Activated T-cell treated with anti-CD3 and anti-CD28 coated beads, Interleukin-2, amount 50 U/mL, for 1 hour (primary cell): ENCODE measurements around the gene POLE.
"Not testable (repeated sequence)": the region's sequence is repeated elsewhere in the genome, so short reads cannot be mapped to it uniquely, and the experiment has no call there.

Experiments used
- DNase-seq: peaks from one replicate; pipeline ENCODE4 v3.0.0-alpha.2; 2020

The POLE gene

DNA sequence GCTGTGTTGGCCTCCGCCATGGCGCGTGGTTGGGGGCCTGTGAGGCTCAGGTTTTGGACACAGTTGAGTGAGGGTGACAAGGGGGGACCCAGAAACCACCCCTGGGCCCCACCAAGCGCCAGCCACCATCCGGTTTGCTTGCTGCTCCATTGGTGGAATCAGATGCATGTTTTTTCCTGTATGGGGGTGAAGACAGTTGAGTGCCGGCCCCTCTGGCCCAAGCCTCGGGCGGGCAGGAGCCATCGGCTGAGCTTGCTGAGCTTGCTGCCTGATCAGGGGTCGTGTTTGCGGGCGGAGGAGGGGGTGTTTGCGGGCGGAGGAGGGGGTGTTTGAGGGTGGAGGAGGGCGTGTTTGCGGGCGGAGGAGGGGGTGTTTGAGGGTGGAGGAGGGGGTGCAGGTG, 29.9 kb upstream of the POLE start:
- no peak for DNase-seq

DNA sequence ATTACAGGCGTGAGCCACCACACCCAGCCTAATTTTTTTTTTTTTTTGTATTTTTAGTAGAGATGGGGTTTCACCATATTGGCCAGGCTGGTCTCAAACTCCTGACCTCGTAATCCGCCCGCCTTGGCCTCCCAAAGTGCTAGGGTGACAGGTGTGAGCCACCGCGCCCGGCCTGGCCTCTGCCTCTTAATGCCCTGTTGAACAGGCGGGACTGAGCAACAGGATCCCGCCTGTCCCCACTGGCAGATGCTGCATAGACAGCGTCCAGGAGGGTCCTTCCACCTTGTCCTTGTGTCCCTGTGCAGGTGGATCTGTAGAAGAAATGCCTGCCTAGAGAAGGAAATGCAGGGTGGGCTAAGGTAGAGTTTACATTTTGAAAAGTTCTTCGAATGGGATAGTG, 29.2 kb upstream of the POLE start:
- no peak for DNase-seq

DNA sequence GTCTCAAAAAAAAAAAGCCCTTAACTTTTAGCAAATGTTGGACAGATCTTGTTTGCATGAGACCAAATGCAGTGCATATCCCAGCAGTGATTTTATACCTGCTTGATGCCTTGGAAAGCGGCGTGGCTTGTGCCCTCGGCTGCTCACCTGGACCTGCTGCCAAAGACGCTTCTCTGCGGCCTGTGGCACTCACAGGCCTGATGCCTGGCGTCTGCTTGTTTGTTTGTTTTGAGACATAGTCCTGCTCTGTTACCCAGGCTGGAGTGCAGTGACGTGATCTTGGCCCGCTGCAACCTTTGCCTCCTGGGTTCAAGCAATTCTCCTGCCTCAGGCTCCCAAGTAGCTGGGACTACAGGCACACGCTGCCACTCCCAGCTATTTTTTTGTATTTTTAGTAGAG, 28.7 kb upstream of the POLE start:
- DNase-seq, result no peak

DNA sequence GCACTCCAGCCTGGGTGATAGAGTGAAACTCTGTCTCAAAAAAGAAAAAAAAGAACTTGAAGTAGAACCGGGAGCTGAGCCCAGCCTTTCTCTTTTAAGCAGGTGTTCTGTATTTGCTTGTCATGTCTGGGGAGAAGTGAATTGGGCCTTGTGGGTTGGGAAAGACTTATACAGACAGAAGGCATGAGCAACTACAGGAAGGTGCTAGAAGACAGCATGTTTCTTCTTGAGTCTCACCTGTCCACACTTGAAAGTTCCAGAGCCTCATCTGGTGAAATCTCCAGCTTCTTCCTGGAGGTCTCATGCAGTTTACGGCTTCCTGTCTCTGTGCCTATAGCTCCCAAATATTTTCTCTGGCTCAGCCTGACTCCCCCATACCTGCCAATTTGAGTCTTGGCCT, 26.0 kb upstream of the POLE start:
- DNase-seq, result no peak

DNA sequence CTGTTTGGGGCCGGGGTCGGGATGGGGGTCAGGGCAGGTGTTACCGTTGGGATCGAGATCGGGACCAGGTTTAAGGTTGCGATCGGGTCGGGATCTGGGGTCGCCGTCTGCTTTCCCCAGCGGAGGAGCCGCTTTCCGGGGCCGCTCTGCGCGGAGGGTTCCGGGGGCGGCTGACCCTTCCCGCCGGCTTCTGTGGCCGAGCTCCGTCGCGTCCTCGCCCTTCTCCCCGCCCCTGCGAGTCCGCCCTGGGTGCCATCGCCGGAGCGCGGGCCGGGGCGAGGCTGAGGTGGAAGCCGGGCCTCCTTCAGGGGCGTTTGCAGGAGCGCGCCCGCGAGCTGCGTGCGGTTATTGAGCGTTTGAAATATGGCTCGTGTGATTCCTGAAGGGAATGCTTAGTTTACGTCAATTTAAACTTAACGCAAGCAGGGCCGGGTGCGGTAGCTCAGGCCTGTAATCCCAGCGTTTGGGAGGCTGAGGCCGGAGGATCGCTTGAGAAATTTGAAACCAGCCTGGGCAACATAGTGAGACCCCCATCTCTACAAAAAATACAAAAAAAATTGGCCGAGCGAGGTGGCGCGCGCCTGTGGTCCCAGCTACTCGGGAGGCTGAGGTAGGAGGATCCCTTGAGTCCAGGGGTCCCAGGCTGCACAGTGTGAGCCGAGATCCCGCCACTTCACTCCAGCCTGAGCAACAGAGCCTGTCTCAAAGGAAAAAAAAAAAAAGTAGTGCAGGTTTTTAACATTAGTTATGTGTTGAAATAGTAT, 24.1 kb upstream of the POLE start:
- no peak for DNase-seq

DNA sequence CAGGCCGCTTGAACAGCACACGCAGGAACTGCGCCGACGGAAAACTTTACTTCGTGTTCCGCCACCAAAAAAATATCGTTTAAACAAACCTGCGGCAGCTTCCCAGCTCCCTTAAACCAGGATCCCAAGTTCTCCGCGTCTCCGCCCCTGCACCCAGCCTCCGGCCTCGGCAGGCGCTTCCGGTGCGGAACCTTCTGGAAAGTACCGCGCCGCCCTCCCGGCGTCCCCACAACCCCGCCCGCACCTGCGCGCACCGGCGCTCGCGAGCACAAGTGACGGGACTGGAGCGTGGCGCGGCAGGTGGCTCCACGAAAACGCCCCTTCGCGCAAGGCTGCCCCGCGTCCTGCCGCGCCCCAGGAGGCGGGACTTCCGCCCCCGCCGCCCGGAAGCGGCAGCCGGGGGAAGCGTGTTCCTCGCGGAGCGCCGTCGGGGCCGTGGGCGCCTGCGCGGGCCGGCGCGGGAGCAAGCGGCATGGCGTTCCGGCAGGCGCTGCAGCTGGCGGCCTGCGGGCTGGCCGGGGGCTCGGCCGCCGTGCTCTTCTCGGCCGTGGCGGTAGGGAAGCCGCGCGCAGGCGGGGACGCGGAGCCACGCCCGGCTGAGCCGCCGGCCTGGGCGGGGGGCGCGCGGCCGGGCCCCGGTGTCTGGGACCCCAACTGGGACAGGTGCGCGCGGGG, 23.4 kb upstream of the POLE start, which contains the start of gene PGAM5:
TSS of gene PGAM5 (plus strand) at position 438 of the 675 bp plus-strand sequence. CDS start at position 473, 35 bp downstream.
- DNase-seq, result peak; percentile 93

DNA sequence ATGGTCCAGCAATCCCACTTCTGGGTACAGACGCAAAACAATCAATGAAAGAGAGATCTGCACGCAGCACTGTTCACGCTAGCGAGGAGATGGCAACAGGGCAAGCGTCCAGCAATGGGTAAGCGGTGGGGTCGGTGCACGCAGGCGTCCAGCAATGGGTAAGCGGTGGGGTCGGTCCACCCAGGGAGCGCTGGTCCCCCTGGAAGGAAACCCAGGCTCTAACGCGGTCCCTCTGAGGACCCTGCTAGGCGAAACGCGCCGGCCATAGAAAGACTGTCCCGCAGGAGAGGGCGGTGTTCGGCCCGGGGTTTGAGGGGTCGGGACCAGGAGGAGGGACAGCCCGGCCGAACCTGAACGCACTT, 22.9 kb upstream of the POLE start:
- no peak for DNase-seq

DNA sequence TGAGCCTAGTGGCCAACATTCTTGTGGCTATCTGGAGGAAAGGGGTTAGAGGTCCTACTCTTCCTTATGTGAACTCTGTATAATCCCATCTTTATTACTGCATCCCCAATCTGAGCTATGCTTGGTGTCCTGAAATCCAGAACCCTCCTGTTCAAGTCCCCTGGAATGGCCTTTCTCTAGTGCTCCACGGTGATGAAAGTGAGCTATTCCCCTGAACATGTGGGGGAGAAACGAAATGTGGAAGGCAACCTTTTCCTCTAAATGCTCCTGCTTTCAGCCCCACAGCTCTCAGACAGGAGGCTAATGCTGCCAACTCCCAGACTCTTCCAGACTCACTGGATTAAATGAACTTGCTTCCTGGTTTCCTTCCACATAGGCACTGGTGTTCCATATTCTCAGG, 21.0 kb upstream of the POLE start:
- no peak for DNase-seq

DNA sequence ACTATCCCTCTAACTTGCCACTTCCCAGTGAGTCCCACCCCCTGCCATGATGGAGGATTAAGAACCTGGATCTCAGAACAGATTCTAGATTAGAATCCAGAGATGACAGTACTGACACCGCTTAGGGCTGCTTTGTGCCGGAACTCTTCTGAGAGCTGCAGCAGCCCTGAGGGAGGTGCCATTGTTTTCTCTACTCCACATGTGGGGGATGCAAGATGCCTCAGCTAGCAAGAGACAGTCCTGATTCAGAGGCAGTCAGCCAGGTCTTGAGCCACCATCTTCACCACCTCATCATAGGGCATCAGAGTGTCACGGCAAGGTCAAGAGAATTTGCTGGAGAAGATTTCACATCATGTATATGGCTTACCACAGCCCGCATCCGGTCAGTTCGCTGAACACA, 20.1 kb upstream of the POLE start:
- no peak for DNase-seq

DNA sequence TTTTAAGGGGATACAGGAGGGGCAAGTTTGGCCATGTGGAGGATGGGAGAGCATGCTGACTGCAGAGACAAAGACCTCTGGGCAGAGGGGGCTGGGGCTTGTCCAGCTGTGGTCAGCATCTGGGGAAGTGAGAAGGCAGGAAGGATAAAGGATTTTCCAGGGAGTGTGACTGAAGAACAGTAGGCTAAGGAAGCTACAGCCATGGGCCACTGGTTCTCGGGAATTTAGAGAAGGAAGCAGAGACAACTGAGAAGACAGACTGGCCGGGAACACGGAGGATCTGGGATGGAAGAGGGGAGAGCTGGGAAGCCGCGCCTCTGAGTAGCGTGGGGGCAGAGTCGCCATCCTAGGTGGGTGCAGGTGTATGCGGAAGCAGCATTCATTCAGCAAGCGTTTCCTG, 16.5 kb upstream of the POLE start:
- no peak for DNase-seq

DNA sequence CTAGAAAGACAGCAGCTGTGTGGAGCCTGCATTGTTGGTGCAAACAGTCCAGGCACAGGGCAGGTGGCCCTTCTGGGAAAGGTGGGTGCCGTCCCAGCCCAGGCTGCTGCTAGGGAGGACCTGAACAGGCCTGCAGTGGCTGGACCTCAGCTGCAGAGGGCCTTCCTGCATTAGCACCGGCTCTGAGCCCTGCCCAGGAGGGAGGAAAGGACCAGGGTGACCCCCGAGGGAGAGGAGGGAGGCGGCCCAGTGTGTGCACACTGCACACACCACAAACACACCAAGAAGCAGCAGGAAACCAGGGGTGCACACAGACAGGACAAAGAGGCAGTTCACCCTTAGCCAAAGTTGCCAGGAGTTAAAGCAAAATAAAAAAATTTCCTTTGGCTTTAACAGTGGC, 15.5 kb upstream of the POLE start:
- no peak for DNase-seq

DNA sequence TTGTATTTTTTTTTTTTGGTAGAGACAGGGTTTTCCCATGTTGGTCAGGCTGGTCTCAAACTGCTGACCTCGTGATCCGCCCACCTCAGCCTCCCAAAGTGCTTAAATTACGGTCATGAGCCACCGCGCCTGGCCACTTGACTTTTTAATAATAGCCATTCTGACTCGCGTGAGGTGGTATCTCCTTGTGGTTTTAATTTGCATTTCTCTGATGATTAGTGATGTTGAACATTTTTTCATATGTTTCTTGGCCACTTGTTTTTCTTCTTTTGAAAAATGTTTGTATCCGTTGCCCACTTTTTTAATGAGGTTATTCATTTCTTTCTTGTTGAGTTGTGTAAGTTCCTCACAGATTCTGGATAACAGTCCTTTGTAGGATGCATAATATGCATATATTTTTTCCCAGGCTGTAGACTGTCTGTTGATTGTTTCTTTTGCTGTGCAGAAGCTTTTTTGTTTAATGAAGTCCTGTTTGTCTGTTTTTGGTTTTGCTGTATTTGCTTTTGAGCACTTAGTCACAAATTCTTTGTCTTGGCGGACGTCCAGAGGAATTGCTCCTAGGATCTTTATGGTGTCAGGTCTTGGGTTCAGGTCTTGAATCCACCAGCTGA, 13.2 kb upstream of the POLE start:
- no peak for DNase-seq

DNA sequence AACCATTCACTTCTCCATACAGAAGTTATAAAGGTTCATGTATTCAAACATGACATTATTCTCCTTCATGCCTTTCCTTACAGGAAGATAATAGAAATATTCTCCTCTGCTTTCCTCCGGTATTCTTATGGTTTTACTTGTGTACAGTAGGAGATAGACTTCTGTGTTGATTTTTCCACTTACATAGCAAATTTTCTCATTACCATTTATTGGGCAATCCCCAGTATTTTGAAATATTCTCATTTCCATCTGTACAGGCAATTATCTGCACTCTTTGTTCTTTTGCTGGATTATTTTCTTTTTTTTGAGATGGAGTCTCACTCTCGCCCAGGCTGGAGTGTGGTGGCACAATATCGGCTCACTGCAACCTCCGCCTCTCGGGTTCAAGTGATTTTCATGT, 11.2 kb upstream of the POLE start:
- DNase-seq, result no peak

DNA sequence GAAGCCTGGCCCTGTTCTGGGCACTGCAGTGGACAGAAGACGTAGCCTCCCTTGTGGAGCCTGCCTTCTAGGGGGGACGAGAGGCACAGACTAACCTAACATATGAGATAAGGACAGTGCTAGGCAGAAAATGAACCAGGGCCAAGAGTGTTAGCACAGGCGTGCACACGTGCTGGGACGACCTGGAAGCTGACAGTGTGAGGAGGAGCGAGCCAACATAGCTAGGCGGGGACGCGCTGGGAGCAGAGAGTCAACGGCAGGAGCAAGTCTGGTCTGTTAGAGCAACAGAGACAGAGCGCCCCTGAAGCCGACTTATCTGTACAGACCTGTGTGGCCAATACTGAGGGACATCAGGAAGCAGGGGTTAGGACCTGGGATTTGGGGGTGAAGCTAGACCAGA, 8.3 kb upstream of the POLE start:
- no peak for DNase-seq

DNA sequence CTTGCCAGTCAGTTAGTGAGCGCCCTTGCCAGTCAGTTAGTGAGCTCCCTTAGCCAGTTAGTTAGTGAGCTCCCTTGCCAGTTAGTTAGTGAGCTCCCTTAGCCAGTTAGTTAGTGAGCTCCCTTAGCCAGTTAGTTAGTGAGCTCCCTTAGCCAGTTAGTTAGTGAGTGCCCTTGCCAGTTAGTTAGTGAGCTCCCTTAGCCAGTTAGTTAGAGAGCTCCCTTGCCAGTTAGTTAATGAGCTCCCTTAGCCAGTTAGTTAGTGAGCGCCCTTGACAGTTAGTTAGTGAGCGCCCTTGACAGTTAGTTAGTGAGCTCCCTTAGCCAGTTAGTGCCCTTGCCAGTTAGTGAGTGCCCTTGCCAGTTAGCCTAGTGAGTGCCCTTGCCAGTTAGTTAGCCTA, 7.7 kb upstream of the POLE start:
- not testable (repeated sequence) for DNase-seq

DNA sequence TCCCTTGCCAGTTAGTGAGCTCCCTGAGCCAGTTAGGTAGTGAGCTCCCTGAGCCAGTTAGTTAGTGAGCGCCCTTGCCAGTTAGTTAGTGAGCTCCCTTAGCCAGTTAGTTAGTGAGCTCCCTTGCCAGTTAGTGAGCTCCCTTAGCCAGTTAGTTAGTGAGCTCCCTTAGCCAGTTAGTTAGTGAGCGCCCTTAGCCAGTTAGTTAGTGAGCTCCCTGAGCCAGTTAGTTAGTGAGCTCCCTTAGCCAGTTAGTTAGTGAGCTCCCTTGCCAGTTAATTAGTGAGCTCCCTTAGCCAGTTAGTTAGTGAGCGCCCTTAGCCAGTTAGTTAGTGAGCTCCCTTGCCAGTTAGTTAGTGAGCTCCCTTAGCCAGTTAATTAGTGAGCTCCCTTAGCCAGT, 4.9 kb upstream of the POLE start:
- not testable (repeated sequence) for DNase-seq

DNA sequence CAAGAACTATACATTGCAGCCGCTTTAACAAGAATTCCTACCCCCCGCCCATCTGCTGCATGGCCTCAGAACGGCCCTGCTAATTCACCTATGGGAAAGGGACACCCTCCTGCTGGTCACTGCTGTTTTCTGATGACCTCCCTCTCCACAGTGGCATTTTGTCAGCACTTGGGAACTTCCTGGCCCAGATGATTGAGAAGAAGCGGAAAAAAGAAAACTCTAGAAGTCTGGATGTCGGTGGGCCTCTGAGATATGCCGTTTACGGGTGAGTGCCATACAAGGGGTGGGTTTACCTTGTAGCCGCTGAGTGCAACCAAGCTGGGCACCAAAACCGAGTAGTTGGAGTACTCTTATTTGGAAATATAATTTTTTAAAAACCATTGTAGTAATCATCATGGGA, 3.0 kb upstream of the POLE start:
- DNase-seq, result no peak

DNA sequence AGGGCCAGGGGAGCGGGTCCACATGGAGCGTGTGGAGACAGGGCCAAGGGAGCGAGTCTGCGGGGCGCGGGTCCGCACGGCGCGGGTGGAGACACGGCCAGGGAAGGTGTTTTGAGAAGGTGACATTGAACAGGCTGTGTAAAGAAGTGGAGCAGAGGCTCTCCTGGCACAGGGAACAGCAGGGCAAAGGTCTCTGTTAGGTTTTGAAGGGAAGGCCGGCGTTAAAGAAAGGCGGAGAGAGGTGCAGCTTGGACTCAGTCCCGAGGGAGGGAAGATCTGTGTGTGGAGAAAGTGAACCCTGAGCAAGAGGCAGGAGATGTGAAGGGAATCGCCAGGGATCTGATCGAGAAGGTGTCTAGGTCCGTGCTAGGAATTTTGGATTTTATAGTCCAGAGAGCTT, 2.1 kb upstream of the POLE start:
- no peak for DNase-seq

DNA sequence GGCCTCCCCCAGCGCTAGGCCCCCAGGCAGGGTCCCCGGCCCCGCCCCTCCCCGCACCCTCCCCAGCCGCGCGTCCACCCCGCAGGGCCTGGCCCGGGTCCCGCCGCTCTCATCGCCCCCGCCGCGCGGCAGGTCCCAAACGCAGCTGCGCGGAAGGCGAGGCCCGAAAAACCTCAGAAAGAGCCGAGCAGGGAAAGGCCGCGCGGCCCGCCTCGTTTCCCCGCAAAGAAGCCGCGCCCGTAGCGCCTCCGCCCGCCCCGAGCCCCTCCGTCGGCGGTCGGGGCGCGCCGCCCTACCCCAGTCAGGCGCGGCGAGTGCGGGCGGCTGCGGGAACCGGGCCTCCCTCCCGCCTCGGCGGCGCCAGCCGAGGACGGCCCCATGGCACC, 324 bp downstream of the POLE start:
- DNase-seq, result no peak

DNA sequence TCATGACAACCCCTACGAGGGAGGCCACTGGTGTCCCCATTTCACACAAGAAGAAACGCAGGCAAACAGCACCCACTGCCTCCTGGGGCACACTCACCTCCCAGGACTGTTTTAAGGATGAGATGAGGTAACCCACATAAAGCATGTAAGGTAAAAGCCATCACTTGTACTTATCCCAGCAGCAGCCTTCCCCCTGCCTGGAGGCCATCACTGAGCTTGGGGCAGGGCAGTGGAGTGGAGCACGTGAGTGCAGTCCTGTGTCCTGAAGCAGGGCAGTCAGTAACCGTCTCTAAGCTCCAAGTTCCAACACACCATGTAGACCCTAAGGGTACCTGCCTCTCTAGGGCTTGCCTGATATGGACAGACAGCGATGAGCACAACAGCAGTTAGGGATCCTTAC, 1.7 kb downstream of the POLE start:
- no peak for DNase-seq

DNA sequence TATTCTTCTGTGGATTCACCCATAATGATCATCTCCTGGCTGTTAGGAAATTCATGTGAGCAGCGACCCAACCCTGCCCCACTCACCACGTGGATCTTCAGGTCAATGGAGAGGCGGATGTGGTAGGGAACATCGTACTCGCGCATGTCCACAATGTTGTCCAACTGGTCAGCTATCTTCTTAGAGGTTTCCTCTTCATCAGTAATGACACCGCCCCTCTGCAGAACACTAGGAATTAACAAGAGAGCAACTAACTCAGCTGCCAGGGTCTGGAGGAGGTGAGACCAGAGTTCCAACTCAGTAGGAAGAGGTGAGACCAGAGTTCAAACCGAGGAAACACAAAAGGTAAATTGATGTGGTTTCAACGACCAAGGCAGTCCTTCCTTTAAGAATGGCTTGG, 9.7 kb downstream of the POLE start:
- no peak for DNase-seq

DNA sequence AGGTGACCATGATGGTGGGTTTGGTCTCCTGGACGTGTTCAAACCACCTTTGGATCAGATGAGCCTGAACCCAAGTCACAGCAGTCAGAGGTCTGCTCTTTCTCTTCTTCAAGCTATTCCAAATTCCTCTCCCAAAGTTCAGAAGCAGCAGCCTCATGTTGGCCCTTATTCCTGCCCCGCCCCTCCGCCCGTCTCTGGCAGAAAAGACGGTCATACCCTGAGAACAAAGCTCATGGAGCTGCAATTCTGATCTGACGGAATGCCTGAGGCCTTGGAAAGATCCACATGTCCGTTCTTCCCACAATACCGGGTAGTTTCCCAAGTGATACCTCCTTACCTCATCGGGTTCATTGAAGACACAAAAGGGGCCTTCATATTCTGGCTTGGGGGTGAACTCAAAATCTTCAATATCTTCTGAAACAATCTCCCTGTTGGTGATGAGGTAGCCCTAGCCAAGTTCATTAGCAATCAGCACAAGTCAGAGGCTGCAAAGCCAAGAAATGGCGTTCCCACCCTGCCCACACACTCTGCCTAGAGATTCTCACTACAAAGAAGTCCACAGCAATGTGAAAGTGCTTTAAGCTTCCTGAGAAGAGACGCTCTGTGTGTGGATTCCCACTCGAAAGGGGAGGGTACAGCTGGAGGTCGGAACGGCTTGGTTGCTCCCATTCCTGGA, 11.2 kb downstream of the POLE start:
- DNase-seq, result no peak

DNA sequence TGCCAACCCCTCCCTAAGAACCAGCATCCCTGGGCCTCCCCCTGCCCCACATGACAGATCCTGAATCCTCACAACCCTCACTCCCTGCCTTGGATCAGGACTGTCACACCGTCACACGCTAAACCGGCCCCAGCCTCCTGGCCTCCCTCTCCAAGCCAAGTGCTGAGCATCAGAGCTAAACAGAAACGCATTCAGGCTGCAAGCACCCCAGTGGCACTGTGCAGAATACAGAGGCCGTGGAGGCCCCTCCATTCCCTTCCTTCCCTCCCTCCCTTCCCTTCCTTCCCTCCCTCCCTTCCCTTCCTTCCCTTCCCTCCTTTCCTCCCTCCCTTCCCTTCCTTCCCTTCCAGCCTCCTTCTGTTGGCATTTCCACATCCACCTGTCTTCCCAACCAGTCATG, 12.6 kb downstream of the POLE start:
- no peak for DNase-seq
